Hepatocyte (in vitro differentiated cells): Measurements from ENCODE around the gene CNNM4. TPM values are rescaled to one million over a fixed set of nuclear protein-coding genes. Genes with fewer than 3 reads are reported as not detected.

Source experiments
- DNase-seq: peaks from one replicate; pipeline ENCODE4 v3.0.0-alpha.2; 2016; ENCODE audit warnings: low spot score
- H2AFZ ChIP-seq: fragments of 200-600 bp; sonication (generic); 2 replicates; pipeline ENCODE4 v1.6.0; 2016; ENCODE audit warnings: antibody characterized with exemption, mild to moderate bottlenecking
- H3K27ac ChIP-seq: fragments of 200-600 bp; sonication (generic); 2 replicates; pipeline ENCODE4 v1.5.1; 2016; ENCODE audit warnings: mild to moderate bottlenecking
- H3K27me3 ChIP-seq: fragments of 200-600 bp; sonication (generic); 2 replicates; pipeline ENCODE4 v1.6.1; 2016
- H3K36me3 ChIP-seq: fragments of 200-600 bp; sonication (generic); replicated peaks from 2 replicates; pipeline ENCODE4 v1.5.1; 2016; ENCODE audit warnings: low read depth; ENCODE audit not compliant: insufficient read depth
- H3K4me1 ChIP-seq: fragments of 200-600 bp; sonication (generic); 2 replicates; pipeline ENCODE4 v1.5.1; 2016; ENCODE audit warnings: mild to moderate bottlenecking, moderate library complexity; ENCODE audit not compliant: insufficient read depth
- H3K4me2 ChIP-seq: fragments of 200-600 bp; sonication (generic); 2 replicates; pipeline ENCODE4 v1.6.0; 2016
- H3K4me3 ChIP-seq: fragments of 200-600 bp; sonication (generic); 2 replicates; pipeline ENCODE4 v1.5.1; 2016; ENCODE audit warnings: mild to moderate bottlenecking
- H3K79me2 ChIP-seq: fragments of 200-600 bp; sonication (generic); 2 replicates; pipeline ENCODE4 v1.6.0; 2017; ENCODE audit warnings: mild to moderate bottlenecking
- H3K9me2 ChIP-seq: fragments of 200-600 bp; sonication (generic); replicated peaks from 2 replicates; pipeline ENCODE4 v1.6.0; 2017; ENCODE audit warnings: mild to moderate bottlenecking; ENCODE audit not compliant: insufficient read depth
- H3K9me3 ChIP-seq: fragments of 200-600 bp; sonication (generic); 2 replicates; pipeline ENCODE4 v1.5.1; 2016; ENCODE audit warnings: low read depth, mild to moderate bottlenecking
- H4K20me1 ChIP-seq: fragments of 200-600 bp; sonication (generic); 2 replicates; pipeline ENCODE4 v1.6.0; 2016; ENCODE audit warnings: mild to moderate bottlenecking; ENCODE audit not compliant: insufficient read depth, poor library complexity, severe bottlenecking
- CTCF ChIP-seq: fragments of 200-600 bp; sonication (generic); IDR thresholded peaks from 2 replicates; pipeline ENCODE4 v1.5.1; 2016; ENCODE audit warnings: antibody characterized with exemption, mild to moderate bottlenecking; ENCODE audit not compliant: poor library complexity
- EZH2 ChIP-seq: fragments of 200-600 bp; sonication (generic); IDR thresholded peaks from 2 replicates; pipeline ENCODE4 v1.6.1; 2016; ENCODE audit warnings: antibody characterized with exemption, mild to moderate bottlenecking, borderline replicate concordance
- EZH2phosphoT487 ChIP-seq: fragments of 200-600 bp; sonication (generic); IDR thresholded peaks from one replicate; pipeline ENCODE4 v1.6.1; 2018; ENCODE audit warnings: antibody characterized with exemption, mild to moderate bottlenecking, low read depth, moderate library complexity; ENCODE audit not compliant: unreplicated experiment, severe bottlenecking
- WGBS: methylation state at CpG from one replicate; pipeline ENCODE4 v1.1.6; 2016; ENCODE audit warnings: low lambda C conversion rate; ENCODE audit errors: missing lambda C conversion rate; 5-methylcytosine and 5-hydroxymethylcytosine counted together
- polyA plus RNA-seq: library from polyadenylated mRNA; unstranded; fragments of >200 nt; fragmentation: Nextera tagmentation; extraction: Ambion mirVana; gene quantifications from 2 replicates; pipeline ENCODE4 v1.2.1, GENCODE V29; 2016
- total RNA-seq: library from RNA; depleted of rRNA; stranded (reverse); fragments of >200 nt; gene quantifications from 2 replicates; pipeline ENCODE4 v1.2.3, GENCODE V29; 2014

The CNNM4 gene
- total and polyA plus RNA-seq, 2 experiments from 2014 or later = 8.8 to 10.8 TPM

DNA sequence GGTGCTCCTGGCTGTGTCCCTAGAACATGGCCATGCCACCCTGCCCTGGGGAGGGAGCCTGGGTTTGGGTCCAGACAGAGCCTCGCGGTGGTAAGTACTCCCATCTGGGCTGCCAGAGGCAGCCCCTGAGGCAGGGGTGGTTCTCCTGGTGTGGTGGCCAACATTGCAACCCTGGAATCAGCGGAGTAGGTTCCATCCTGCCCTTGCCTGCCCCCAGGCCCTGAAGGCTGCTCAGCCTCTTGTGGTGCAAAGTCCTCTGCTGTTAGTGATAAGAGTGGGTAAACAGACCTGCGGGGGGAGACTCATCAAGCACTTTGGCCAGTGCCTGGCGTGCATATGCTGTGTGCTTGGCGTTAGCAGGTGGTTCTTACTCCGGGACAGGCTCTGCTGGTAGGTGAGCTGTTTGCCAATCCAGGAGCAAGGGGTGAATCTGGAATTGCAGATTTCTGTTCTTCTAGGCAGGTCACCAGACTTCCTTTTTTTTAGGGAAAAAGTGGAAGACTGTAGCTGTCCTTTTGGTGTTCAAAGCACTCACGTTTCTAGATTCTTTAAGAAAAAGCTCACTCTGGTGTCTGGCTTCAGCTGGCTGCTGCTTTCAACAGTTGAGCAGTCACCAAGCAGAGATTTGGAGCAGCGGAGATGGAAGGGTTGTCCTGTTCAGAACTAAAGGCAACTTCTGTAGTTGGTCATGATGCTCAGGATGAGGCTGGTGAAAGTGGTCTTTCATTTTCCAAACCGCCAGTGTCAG, 58.6 kb downstream of the CNNM4 start:
- H3K4me3 ChIP-seq = no peak overlapping the region
- no peaks in the 10 kb centered on the region for H3K27me3 ChIP-seq
- H3K79me2 ChIP-seq = peaks cover 66% of the 10 kb centered on the region
- peaks cover 63% of the 10 kb centered on the region for H4K20me1 ChIP-seq
- no peaks in the 10 kb centered on the region for H3K9me2 ChIP-seq
- H3K36me3 ChIP-seq = peaks cover 3% of the 10 kb centered on the region
- peak; percentile 85 for DNase-seq
- H3K27ac ChIP-seq = peak overlapping the region; percentile 81
- no peak overlapping the region for H2AFZ ChIP-seq
- TF ChIP-seq EZH2phosphoT487 = no peak
- TF ChIP-seq CTCF = no peak
- TF ChIP-seq EZH2 = no peak
- 53% methylated on average over 10 of the region's 10 CpGs for WGBS
- H3K9me3 ChIP-seq = no peaks in the 10 kb centered on the region
- H3K4me2 ChIP-seq = peak overlapping the region; percentile 98
- peaks cover 58% of the 10 kb centered on the region for H3K4me1 ChIP-seq

DNA sequence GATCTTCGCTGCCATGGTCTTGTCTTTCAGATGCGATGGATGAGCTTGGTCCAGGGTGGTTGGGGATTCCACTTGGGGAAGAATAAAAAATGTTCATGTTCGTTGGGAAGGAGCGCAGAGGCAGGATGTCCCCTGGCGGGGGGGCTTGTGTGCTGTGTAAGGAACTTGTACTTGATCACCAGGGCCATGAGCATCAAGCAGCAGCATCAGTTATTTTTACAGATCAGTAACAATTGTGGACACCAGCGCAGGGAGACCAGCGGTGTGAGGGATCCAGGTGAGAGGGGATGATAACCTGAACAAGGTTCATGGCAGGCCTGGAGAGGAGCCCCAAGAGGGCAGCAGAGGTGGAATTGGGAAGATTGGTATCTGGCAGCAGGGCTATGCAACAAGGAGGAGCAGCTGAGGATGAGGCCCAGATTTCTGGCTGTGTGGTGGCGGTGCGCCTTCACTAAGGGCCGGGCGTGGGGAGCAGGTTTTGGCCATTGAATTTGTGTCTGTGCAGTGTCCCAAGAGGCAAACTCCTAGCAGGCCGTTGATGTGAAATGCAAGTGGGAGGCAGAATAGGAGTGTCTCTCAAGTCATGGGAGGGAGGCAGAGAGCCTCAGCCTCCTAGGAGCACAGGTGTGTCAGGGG, 59.3 kb downstream of the CNNM4 start:
- no peak for TF ChIP-seq EZH2phosphoT487
- TF ChIP-seq EZH2 = no peak
- no peak for TF ChIP-seq CTCF
- peaks cover 73% of the 10 kb centered on the region for H3K79me2 ChIP-seq
- no peaks in the 10 kb centered on the region for H3K9me2 ChIP-seq
- H3K27me3 ChIP-seq = no peaks in the 10 kb centered on the region
- H2AFZ ChIP-seq = no peak overlapping the region
- peak overlapping the region; percentile 81 for H3K27ac ChIP-seq
- WGBS = 91% methylated on average over 12 of the region's 12 CpGs
- H3K4me1 ChIP-seq = peaks cover 62% of the 10 kb centered on the region
- DNase-seq = no peak
- H3K9me3 ChIP-seq = no peaks in the 10 kb centered on the region
- peaks cover 63% of the 10 kb centered on the region for H4K20me1 ChIP-seq
- peak overlapping the region; percentile 98 for H3K4me2 ChIP-seq
- H3K36me3 ChIP-seq = peaks cover 3% of the 10 kb centered on the region
- H3K4me3 ChIP-seq = no peak overlapping the region

GRCh38 chr2:96821113-96821675, 60.5 kb downstream of the CNNM4 start:
- TF ChIP-seq EZH2 = no peak
- Histone ChIP-seq H3K79me2 (peaks cover 85% of the 10 kb centered on the region), H4K20me1 (peaks cover 63% of the 10 kb centered on the region), H2AFZ (no peak overlapping the region), H3K36me3 (peaks cover 3% of the 10 kb centered on the region), H3K27ac (peak overlapping the region; percentile 64), H3K9me2 (no peaks in the 10 kb centered on the region), H3K9me3 (no peaks in the 10 kb centered on the region), H3K4me1 (peaks cover 62% of the 10 kb centered on the region), H3K27me3 (no peaks in the 10 kb centered on the region), H3K4me3 (no peak overlapping the region), H3K4me2 (peak overlapping the region; percentile 98)
- 79% methylated on average over 11 of the region's 11 CpGs for WGBS
- DNase-seq = no peak

GRCh38 chr2:96822786-96823185, 62.1 kb downstream of the CNNM4 start:
- no peak overlapping the region for H3K4me2 ChIP-seq
- peaks cover 81% of the 10 kb centered on the region for H3K79me2 ChIP-seq
- H3K9me3 ChIP-seq = no peaks in the 10 kb centered on the region
- H3K27me3 ChIP-seq = no peaks in the 10 kb centered on the region
- TF ChIP-seq EZH2phosphoT487 = no peak
- TF ChIP-seq CTCF = no peak
- no peak for TF ChIP-seq EZH2
- no peaks in the 10 kb centered on the region for H3K9me2 ChIP-seq
- H3K4me1 ChIP-seq = peaks cover 54% of the 10 kb centered on the region
- no peak overlapping the region for H3K4me3 ChIP-seq
- H3K27ac ChIP-seq = no peak overlapping the region
- peaks cover 3% of the 10 kb centered on the region for H3K36me3 ChIP-seq
- H4K20me1 ChIP-seq = peaks cover 55% of the 10 kb centered on the region
- H2AFZ ChIP-seq = no peak overlapping the region
- no peak for DNase-seq
- WGBS = 87% methylated on average over 4 of the region's 4 CpGs
